Suprapubic skin (tissue), 4 donors: Measurements from ENCODE around the gene CHEK1. TPM values are rescaled to one million over a fixed set of nuclear protein-coding genes. Genes with fewer than 3 reads are reported as not detected.

Experiments
- DNase-seq, 2 donors: peaks; one replicate each; pipeline ENCODE4 v3.0.0-alpha.2; 2019; ENCODE audit warnings: low spot score in 2 of 2
- H3K27ac ChIP-seq: fragments of 200-600 bp; sonication (generic); one replicate; pipeline ENCODE4 v1.5.1; 2019
- H3K27me3 ChIP-seq: fragments of 200-600 bp; sonication (generic); one replicate; pipeline ENCODE4 v1.5.1; 2019
- H3K36me3 ChIP-seq: fragments of 200-600 bp; sonication (generic); one replicate; pipeline ENCODE4 v1.5.1; 2019
- H3K4me1 ChIP-seq: fragments of 200-600 bp; sonication (generic); one replicate; pipeline ENCODE4 v1.5.1; 2019
- H3K4me3 ChIP-seq: fragments of 200-600 bp; sonication (generic); one replicate; pipeline ENCODE4 v1.5.1; 2019; ENCODE audit warnings: mild to moderate bottlenecking
- H3K9me3 ChIP-seq: fragments of 200-600 bp; sonication (generic); one replicate; pipeline ENCODE4 v1.5.1; 2019
- EP300 ChIP-seq: sonication (generic); formaldehyde crosslinking; IDR thresholded peaks from one replicate; pipeline ENCODE4 v1.6.1; 2017; ENCODE audit warnings: antibody characterized with exemption
- POLR2A ChIP-seq, 2 donors: fragments of 450-650 bp; IDR thresholded peaks; one replicate each; pipeline ENCODE4 v1.6.1; 2017; ENCODE audit warnings: antibody characterized with exemption in 2 of 2, mild to moderate bottlenecking in 2 of 2, moderate library complexity in 2 of 2
- POLR2AphosphoS5 ChIP-seq, 3 donors: sonication (generic); formaldehyde crosslinking; IDR thresholded peaks; one replicate each; pipeline ENCODE4 v1.6.1; 2017; ENCODE audit warnings: antibody characterized with exemption in 3 of 3
- WGBS: methylation state at CpG from one replicate; pipeline ENCODE4 v1.1.5; 2018; 5-methylcytosine and 5-hydroxymethylcytosine counted together
- total RNA-seq, 4 donors: library from RNA; depleted of rRNA; stranded (reverse); fragments of >200 nt; gene quantifications; one replicate each; pipeline ENCODE4 v1.1.0, GENCODE V29; 2016
- TF ChIP-seq, protein P1 (sequence below), 2 donors: fragments of 200-600 bp in 1 of 2; fragments of 450-650 bp in 1 of 2; sonication (generic) in 1 of 2; IDR thresholded peaks; one replicate each; pipeline ENCODE4 v1.5.1; 2016 to 2019; ENCODE audit warnings: antibody characterized with exemption in 2 of 2, mild to moderate bottlenecking in 1 of 2, moderate library complexity in 1 of 2

CHEK1 gene
- total RNA-seq, 4 donors from 2014 or later = 2.5 to 4.0 (median 3.5) TPM

DNA sequence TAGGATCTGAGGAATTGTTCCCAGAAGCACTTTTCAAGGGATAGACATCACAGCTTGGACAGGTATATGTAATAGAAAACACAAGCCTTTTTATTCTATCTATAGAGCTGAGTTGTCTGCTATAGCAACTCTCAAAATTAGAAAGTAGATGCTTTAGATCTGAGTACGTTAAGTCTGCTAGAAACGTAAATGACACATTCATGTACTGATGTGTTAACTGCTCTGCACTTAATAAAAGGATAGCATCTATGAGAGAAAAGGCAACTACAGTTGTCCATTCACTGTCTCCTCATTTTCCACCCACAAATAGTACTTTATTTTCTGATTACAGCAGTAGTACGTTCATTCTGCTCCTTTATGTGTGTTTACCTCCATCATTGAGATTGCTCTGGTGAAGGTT lies 38.3 kb upstream of the CHEK1 start:
- TF ChIP-seq POLR2A (IDR thresholded peaks at IDR 0.05) (no peak), POLR2AphosphoS5 (IDR thresholded peaks at IDR 0.05) (no peak), EP300 (no peak)
- TF ChIP-seq, protein P1, sequence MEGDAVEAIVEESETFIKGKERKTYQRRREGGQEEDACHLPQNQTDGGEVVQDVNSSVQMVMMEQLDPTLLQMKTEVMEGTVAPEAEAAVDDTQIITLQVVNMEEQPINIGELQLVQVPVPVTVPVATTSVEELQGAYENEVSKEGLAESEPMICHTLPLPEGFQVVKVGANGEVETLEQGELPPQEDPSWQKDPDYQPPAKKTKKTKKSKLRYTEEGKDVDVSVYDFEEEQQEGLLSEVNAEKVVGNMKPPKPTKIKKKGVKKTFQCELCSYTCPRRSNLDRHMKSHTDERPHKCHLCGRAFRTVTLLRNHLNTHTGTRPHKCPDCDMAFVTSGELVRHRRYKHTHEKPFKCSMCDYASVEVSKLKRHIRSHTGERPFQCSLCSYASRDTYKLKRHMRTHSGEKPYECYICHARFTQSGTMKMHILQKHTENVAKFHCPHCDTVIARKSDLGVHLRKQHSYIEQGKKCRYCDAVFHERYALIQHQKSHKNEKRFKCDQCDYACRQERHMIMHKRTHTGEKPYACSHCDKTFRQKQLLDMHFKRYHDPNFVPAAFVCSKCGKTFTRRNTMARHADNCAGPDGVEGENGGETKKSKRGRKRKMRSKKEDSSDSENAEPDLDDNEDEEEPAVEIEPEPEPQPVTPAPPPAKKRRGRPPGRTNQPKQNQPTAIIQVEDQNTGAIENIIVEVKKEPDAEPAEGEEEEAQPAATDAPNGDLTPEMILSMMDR (IDR thresholded peaks at IDR 0.05) = no peak
- no peak overlapping the region for H3K27ac ChIP-seq

DNA sequence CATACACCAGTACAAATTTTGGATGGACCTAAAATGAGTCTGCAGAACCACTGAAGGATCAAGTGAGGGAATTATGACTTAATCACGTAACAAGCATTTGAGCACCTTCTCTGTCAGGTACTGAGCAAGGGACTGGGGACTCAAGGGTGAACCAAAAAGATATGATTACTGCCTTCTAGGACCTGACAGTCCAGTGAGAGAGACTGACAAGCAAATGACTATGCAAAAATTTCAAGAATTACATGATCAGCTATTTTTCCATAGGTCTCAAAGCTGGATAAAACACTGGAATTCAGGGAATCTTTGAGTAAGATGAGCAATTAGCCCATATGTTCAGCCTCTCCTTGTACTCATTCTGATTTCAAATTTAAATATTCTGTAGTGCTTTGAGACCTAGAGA lies 37.5 kb upstream of the CHEK1 start:
- WGBS = 94% methylated on average over 1 of the region's 1 CpG
- no peak overlapping the region for H3K27ac ChIP-seq
- H3K9me3 ChIP-seq = no peaks in the 10 kb centered on the region
- TF ChIP-seq POLR2AphosphoS5 (IDR thresholded peaks at IDR 0.05) (no peak), POLR2A (IDR thresholded peaks at IDR 0.05) (no peak), EP300 (no peak)
- TF ChIP-seq, protein P1 (IDR thresholded peaks at IDR 0.05) = no peak
- H3K4me1 ChIP-seq = peaks cover 6% of the 10 kb centered on the region
- peaks cover 24% of the 10 kb centered on the region for H3K36me3 ChIP-seq
- DNase-seq = no peak
- no peaks in the 10 kb centered on the region for H3K27me3 ChIP-seq
- H3K4me3 ChIP-seq = no peak overlapping the region

More for the DNA sequence above, 38.3 kb upstream of the CHEK1 start:
- peaks cover 6% of the 10 kb centered on the region for H3K4me1 ChIP-seq
- H3K4me3 ChIP-seq = no peak overlapping the region
- WGBS = 86% methylated on average over 3 of the region's 3 CpGs
- no peak for DNase-seq
- no peaks in the 10 kb centered on the region for H3K9me3 ChIP-seq
- peaks cover 33% of the 10 kb centered on the region for H3K36me3 ChIP-seq
- no peaks in the 10 kb centered on the region for H3K27me3 ChIP-seq

DNA sequence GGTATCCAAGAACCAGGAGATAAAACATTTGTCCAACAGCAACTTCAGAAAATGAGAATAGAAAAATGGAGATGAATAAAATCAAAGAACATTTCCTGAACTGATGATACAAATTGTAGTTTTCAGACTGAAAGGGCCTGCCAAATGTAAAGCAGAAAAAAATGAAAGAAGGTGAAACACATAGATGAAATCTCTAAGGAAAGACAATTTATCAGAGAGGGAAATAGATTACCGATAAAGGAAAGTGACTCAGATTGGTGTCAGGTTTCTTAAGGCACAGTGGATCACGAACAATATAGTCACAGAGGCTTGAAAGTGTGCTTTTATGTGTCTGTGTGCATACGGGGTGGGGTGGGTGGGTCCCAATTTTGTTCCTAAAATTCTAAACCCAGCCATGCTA lies 36.5 kb upstream of the CHEK1 start:
- Histone ChIP-seq H3K4me3 (no peak overlapping the region), H3K4me1 (peaks cover 11% of the 10 kb centered on the region), H3K9me3 (no peaks in the 10 kb centered on the region), H3K27ac (no peak overlapping the region), H3K27me3 (no peaks in the 10 kb centered on the region), H3K36me3 (peaks cover 14% of the 10 kb centered on the region)
- DNase-seq = no peak
- 34% methylated on average over 3 of the region's 3 CpGs for WGBS
- no peak for TF ChIP-seq EP300
- TF ChIP-seq, protein P1 (IDR thresholded peaks at IDR 0.05) = no peak
- no peak for TF ChIP-seq POLR2A (IDR thresholded peaks at IDR 0.05)
- no peak for TF ChIP-seq POLR2AphosphoS5 (IDR thresholded peaks at IDR 0.05)

DNA sequence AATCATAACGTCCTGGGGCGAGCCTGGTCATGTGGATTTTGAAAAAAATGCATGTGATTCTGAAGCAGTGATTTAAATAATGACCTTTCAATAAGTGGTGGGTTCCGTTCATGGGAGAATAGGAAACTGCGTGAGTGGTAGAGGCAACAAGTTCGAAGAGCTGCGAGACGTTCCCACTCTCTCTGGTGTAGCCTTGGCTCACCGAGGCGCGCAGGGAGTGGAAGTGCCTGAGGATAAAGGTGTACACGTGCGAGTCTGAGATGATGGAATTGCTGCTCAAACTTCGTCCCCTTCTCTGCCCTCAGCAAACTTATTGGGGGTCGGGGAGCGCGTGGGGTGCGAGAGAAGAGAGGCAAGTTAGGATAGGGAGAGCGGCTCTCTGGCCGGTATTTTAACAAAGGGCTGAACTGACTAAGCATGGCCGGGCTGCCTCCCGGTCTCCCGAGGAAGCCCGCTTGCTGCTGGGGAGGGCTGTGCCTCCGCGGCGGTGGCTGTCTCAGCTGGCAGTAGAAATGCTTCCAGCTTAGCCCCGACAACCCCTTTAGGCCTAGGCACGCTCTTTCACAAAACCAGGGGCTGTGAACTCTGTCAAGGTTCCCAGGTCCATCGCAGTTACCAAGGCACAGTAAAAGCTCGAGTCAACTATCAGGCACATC lies 33.2 kb upstream of the CHEK1 start:
- under 1% methylated on average over 29 of the region's 30 CpGs for WGBS
- H3K4me1 ChIP-seq = peaks cover 29% of the 10 kb centered on the region

More for the DNA sequence above, 33.2 kb upstream of the CHEK1 start:
- TF ChIP-seq POLR2A (IDR thresholded peaks at IDR 0.05) = no peak
- TF ChIP-seq, protein P1 (IDR thresholded peaks at IDR 0.05) = no peak
- TF ChIP-seq POLR2AphosphoS5 (IDR thresholded peaks at IDR 0.05) = no peak
- TF ChIP-seq EP300 = no peak
- Histone ChIP-seq H3K27ac (peak overlapping the region; percentile 99), H3K27me3 (no peaks in the 10 kb centered on the region), H3K9me3 (no peaks in the 10 kb centered on the region), H3K4me3 (peak overlapping the region; percentile 89), H3K36me3 (no peaks in the 10 kb centered on the region)
- DNase-seq = peak in 1 of 2 donors; percentile 70
